HFFc6 (cell line): Measurements from ENCODE around the gene PRKAR1B. TPM values are rescaled to one million over a fixed set of nuclear protein-coding genes. Genes with fewer than 3 reads are reported as not detected.

Experiments
- DNase-seq: peaks from one replicate; pipeline ENCODE4 v3.0.0-alpha.2; 2018
- H3K27ac Mint-ChIP-seq: 2 replicates; pipeline ENCODE4 v1.8.0; 2020; ENCODE audit warnings: mild to moderate bottlenecking, mixed read lengths
- H3K27me3 Mint-ChIP-seq: 2 replicates; pipeline ENCODE4 v1.8.0; 2021; ENCODE audit warnings: mild to moderate bottlenecking, moderate library complexity, mixed read lengths; ENCODE audit not compliant: insufficient read depth
- H3K36me3 Mint-ChIP-seq: 2 replicates; pipeline ENCODE4 v1.8.0; 2021; ENCODE audit warnings: low read depth, mixed read lengths
- H3K4me1 Mint-ChIP-seq: 2 replicates; pipeline ENCODE4 v1.8.0; 2020; ENCODE audit warnings: low read depth, mixed read lengths
- H3K4me3 Mint-ChIP-seq: 2 replicates; pipeline ENCODE4 v1.8.0; 2020; ENCODE audit warnings: mild to moderate bottlenecking, moderate library complexity, mixed read lengths
- H3K9me3 Mint-ChIP-seq: 2 replicates; pipeline ENCODE4 v1.8.0; 2020; ENCODE audit warnings: mild to moderate bottlenecking, mixed read lengths
- total RNA-seq, 6 experiments: library from RNA; stranded (reverse); fragmentation: NEBNext Ultra II Directional; extraction: Animal tissue kit (Norgen Biotek cat#: 25700); gene quantifications; 2 replicates in 1 of 6; 3 replicates in 5 of 6; pipeline ENCODE4 v1.2.3, GENCODE V29; 2021
- TF ChIP-seq, protein P1 (sequence below): fragments of 200-600 bp; sonication (generic); IDR thresholded peaks from 2 replicates; pipeline ENCODE4 v1.5.0; 2021; ENCODE audit warnings: antibody characterized with exemption, mild to moderate bottlenecking

The PRKAR1B gene
- total RNA-seq, 6 experiments from 2014 or later, result 15.5 to 22.7 (median 17.1) TPM

DNA sequence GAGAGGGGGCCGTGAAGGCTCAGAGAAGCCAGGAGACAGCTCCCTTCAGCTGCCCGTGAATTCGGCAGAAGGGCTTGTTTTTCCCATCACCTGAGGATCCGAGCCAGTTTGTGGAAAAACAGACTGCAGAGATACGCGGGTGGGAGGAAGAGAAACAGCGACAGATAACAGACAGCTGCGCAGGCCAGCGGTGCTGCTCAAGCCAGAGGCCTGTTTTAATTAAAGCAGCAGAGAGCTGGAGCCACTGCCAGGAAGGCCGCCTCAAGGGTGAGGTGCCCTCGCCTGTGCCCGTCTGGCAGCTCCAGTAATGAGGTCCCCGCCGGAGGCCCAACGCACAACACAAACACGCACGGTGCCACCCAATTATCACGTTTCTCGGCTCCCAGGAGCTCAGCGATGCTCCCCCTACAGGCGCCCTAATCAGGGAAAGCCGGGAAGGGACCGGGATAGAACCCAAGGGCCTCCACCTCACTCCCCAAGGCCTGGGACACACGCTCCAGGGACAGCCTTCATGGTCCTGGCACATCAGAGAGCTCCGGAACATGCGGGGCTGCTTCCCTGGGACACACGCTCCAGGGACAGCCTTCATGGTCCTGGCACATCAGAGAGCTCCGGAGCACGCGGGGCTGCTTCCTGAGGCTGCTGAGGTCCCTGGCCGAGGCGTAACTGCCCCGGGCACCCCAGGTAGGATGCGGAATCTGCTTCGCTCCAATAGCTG, 61.2 kb downstream of the PRKAR1B start:
- no peak for DNase-seq
- peaks cover 2% of the 10 kb centered on the region; the same call in 1 of the 2 replicates for H3K27me3 Mint-ChIP-seq
- TF ChIP-seq, protein P1, sequence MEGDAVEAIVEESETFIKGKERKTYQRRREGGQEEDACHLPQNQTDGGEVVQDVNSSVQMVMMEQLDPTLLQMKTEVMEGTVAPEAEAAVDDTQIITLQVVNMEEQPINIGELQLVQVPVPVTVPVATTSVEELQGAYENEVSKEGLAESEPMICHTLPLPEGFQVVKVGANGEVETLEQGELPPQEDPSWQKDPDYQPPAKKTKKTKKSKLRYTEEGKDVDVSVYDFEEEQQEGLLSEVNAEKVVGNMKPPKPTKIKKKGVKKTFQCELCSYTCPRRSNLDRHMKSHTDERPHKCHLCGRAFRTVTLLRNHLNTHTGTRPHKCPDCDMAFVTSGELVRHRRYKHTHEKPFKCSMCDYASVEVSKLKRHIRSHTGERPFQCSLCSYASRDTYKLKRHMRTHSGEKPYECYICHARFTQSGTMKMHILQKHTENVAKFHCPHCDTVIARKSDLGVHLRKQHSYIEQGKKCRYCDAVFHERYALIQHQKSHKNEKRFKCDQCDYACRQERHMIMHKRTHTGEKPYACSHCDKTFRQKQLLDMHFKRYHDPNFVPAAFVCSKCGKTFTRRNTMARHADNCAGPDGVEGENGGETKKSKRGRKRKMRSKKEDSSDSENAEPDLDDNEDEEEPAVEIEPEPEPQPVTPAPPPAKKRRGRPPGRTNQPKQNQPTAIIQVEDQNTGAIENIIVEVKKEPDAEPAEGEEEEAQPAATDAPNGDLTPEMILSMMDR, result peak; percentile 43; the same call in 1 of the 2 replicates
- H3K36me3 Mint-ChIP-seq, result peaks cover 7% of the 10 kb centered on the region
- peaks cover 5% of the 10 kb centered on the region; the same call in 1 of the 2 replicates for H3K9me3 Mint-ChIP-seq
- H3K4me1 Mint-ChIP-seq, result no peaks in the 10 kb centered on the region
- H3K4me3 Mint-ChIP-seq, result no peak overlapping the region
- H3K27ac Mint-ChIP-seq, result no peak overlapping the region

DNA sequence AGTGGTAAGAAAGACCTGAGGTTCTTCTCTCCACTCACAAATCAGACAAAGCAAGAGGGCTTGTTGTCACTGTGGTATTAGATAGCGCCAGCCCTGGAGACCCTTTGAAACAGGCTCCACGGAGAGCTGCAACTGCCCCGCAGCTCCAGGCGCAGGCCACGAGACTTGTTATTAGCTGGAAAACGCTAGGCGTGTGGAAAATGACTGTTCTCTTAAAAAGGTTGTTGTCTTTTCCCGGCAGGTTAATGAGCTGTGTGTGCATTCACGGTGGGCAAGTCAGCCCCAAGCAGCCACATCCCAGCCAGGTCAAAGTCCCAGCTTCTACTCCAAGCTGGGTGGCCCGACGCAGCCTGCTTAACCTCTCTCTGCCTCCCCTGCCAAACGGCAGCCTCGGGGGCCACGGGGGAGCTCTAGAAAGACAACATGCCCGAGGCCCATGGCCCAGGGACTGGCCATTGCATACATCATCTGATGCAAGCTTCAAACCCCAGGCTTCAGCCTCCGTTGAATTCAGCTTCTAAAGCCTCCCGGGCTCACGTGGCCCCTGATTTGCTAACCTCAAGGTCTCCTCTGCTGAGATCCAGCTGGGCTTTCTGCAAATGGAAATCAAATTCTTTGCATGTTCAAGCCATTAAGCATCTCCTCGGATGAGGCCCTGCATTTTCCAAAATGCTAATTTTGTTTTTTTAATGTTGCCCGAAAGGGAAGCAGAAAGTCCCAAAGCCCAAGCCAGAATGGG, 61.9 kb downstream of the PRKAR1B start:
- TF ChIP-seq, protein P1, result no peak
- Mint-ChIP-seq H3K4me3 (no peak overlapping the region), H3K27me3 (peaks cover 2% of the 10 kb centered on the region; the same call in 1 of the 2 replicates), H3K27ac (no peak overlapping the region), H3K9me3 (peaks cover 5% of the 10 kb centered on the region; the same call in 1 of the 2 replicates), H3K4me1 (no peaks in the 10 kb centered on the region), H3K36me3 (peaks cover 7% of the 10 kb centered on the region)
- no peak for DNase-seq

DNA sequence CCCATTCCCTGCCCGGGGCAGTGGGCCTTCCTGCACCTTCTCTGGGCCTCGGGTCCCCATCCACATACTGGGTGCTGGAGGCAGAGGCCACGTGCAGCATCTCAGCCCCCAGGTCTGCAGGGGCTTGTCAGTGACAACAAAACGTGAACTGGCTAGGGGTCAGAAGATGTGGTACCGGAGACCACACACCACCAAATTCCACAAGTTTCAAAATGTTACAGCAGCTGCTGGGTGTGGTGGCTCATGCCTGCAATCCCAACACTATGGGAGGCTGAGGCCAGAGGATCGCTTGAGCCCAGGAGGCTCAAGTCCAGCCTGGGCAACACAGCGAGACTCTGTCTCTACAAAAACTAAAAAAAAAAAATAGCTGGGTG, 62.7 kb downstream of the PRKAR1B start:
- no peak for DNase-seq
- H3K27ac Mint-ChIP-seq, result no peak overlapping the region
- peaks cover 7% of the 10 kb centered on the region for H3K36me3 Mint-ChIP-seq
- TF ChIP-seq, protein P1, result no peak
- H3K4me3 Mint-ChIP-seq, result no peak overlapping the region
- peaks cover 5% of the 10 kb centered on the region; the same call in 1 of the 2 replicates for H3K9me3 Mint-ChIP-seq
- H3K4me1 Mint-ChIP-seq, result no peaks in the 10 kb centered on the region
- H3K27me3 Mint-ChIP-seq, result peaks cover 2% of the 10 kb centered on the region; the same call in 1 of the 2 replicates

DNA sequence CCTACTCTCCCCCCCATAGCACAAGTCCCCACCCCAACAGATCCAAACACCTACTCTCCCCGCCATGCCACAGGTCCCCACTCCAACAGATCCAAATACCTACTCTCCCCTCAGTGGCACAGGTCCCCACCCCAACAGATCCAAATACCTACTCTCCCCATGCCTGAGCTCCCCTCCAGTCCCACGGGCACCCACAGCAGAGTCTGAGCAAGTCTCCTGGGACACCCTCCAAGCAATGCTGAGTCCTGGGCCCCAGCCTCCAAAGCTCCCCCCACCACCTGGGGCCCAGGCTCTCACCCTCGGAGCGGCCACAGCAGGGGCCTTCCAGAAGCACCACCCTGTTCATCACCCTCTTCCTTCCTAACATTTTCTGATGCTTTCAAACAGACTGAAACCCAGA, 64.5 kb downstream of the PRKAR1B start:
- Mint-ChIP-seq H3K27ac (no peak overlapping the region), H3K36me3 (0 out of 2 replicates have a peak, but pooled peaks cover 5% of the 10 kb centered on the region), H3K27me3 (peaks cover 2% of the 10 kb centered on the region; the same call in 1 of the 2 replicates), H3K4me1 (no peaks in the 10 kb centered on the region), H3K4me3 (no peak overlapping the region), H3K9me3 (no peaks in the 10 kb centered on the region)
- TF ChIP-seq, protein P1, result no peak
- no peak for DNase-seq

DNA sequence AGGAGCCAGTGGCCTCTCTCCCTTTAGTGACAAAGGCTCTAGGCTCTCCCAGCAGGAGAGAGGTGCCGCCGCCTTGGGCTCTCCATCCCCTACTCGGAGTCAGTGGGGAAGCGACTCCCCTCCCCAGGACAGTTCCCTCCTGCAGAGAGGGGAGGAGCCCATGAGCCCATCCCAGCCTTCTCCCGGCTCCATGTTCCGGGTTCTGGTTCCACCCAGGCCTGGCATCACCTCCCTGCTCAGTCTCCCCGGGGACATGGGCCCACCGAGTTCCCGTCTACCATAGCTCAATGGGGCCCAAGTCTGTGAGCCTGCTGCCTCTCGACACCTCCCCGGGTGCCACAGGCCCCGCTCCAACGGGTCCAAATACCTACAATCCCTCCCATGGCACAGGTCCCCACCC, 67.1 kb downstream of the PRKAR1B start:
- peaks cover 2% of the 10 kb centered on the region; the same call in 1 of the 2 replicates for H3K27me3 Mint-ChIP-seq
- H3K4me3 Mint-ChIP-seq, result no peak overlapping the region
- 0 out of 2 replicates have a peak, but pooled peaks cover 5% of the 10 kb centered on the region for H3K36me3 Mint-ChIP-seq
- DNase-seq, result no peak
- TF ChIP-seq, protein P1, result no peak
- H3K4me1 Mint-ChIP-seq, result no peaks in the 10 kb centered on the region
- no peaks in the 10 kb centered on the region for H3K9me3 Mint-ChIP-seq
- no peak overlapping the region for H3K27ac Mint-ChIP-seq
